Neural cell (in vitro differentiated cells): ENCODE data around the gene SPTB. TPM values are rescaled to one million over a fixed set of nuclear protein-coding genes. Genes with fewer than 3 reads are reported as not detected.

Experiments
- H2AFZ ChIP-seq: fragments of 200-600, 300-800 bp; sonication (generic), shearing (Covaris generic); 2 replicates; pipeline ENCODE4 v1.6.0; 2014; ENCODE audit warnings: low read depth, mild to moderate bottlenecking, antibody characterized with exemption, low read length, moderate library complexity
- H3F3A ChIP-seq: fragments of 200-600 bp; shearing (Covaris generic); 2 replicates; pipeline ENCODE4 v1.6.1; 2016; ENCODE audit warnings: mild to moderate bottlenecking, moderate library complexity, mixed read lengths, antibody characterized with exemption, low read length; ENCODE audit not compliant: insufficient read depth, poor library complexity, severe bottlenecking
- H3K27ac ChIP-seq: fragments of 200-600, 300-800 bp; sonication (generic), shearing (Covaris generic); 2 replicates; pipeline ENCODE4 v1.5.1; 2014; ENCODE audit warnings: mild to moderate bottlenecking, low read length, moderate library complexity
- H3K27me3 ChIP-seq: fragments of 300-800, 200-600 bp; sonication (generic), shearing (Covaris generic); 2 replicates; pipeline ENCODE4 v1.6.0; 2014; ENCODE audit warnings: mild to moderate bottlenecking, low read depth, low read length, moderate library complexity; ENCODE audit not compliant: insufficient read depth
- H3K36me3 ChIP-seq: fragments of 300-800, 200-600 bp; sonication (generic), shearing (Covaris generic); 2 replicates; pipeline ENCODE4 v1.5.1; 2014; ENCODE audit warnings: mild to moderate bottlenecking, antibody characterized with exemption, low read length, moderate library complexity; ENCODE audit not compliant: insufficient read depth
- H3K4me2 ChIP-seq: fragments of 300-800, 200-600 bp; sonication (generic), shearing (Covaris generic); 2 replicates; pipeline ENCODE4 v1.6.0; 2014; ENCODE audit warnings: mild to moderate bottlenecking, low read length
- H3K4me3 ChIP-seq: fragments of 300-800, 200-600 bp; sonication (generic), shearing (Covaris generic); 2 replicates; pipeline ENCODE4 v1.5.1; 2014; ENCODE audit warnings: mild to moderate bottlenecking, low read length, moderate library complexity
- H3K79me2 ChIP-seq: fragments of 200-600 bp; shearing (Covaris generic); replicated peaks from 2 replicates; pipeline ENCODE4 v1.6.0; 2014; ENCODE audit warnings: mild to moderate bottlenecking, low read length, moderate library complexity; ENCODE audit not compliant: insufficient read depth
- H3K9ac ChIP-seq: fragments of 300-800, 200-600 bp; sonication (generic), shearing (Covaris generic); 2 replicates; pipeline ENCODE4 v1.6.1; 2016; ENCODE audit warnings: mild to moderate bottlenecking, low read length, mixed read lengths
- H3K9me2 ChIP-seq: fragments of 200-600 bp; shearing (Covaris generic); 2 replicates; pipeline ENCODE4 v1.6.1; 2016; ENCODE audit warnings: mild to moderate bottlenecking, low read length, mixed read lengths; ENCODE audit not compliant: insufficient read depth
- H3K9me3 ChIP-seq: fragments of 200-600, 300-800 bp; sonication (generic), shearing (Covaris generic); 2 replicates; pipeline ENCODE4 v1.6.1; 2016; ENCODE audit warnings: mild to moderate bottlenecking, mixed run types, low read length, moderate library complexity, mixed read lengths
- H4K20me1 ChIP-seq: fragments of 200-600 bp; shearing (Covaris generic); 2 replicates; pipeline ENCODE4 v1.6.1; 2016; ENCODE audit warnings: mild to moderate bottlenecking, mixed run types; ENCODE audit not compliant: insufficient read depth
- EP300 ChIP-seq: fragments of 450-650 bp; conservative IDR thresholded peaks from 2 replicates; pipeline ENCODE4 v1.6.1; 2014; ENCODE audit warnings: antibody characterized with exemption, mild to moderate bottlenecking, moderate library complexity; ENCODE audit not compliant: poor library complexity, severe bottlenecking
- EZH2 ChIP-seq: fragments of 200-600, 300-800 bp; shearing (Covaris generic), sonication (generic); IDR thresholded peaks from 2 replicates; pipeline ENCODE4 v1.6.1; 2014; ENCODE audit warnings: antibody characterized with exemption, low read length, borderline replicate concordance, mild to moderate bottlenecking; ENCODE audit not compliant: insufficient read depth, poor library complexity, severe bottlenecking
- MXI1 ChIP-seq: fragments of 450-650 bp; conservative IDR thresholded peaks from 2 replicates; pipeline ENCODE4 v1.6.1; 2014; ENCODE audit warnings: antibody characterized with exemption, mild to moderate bottlenecking; ENCODE audit not compliant: poor library complexity, severe bottlenecking
- POLR2AphosphoS5 ChIP-seq: IDR thresholded peaks from 2 replicates; pipeline ENCODE4 v1.6.1; 2012
- RAD21 ChIP-seq: fragments of 450-650 bp; conservative IDR thresholded peaks from 2 replicates; pipeline ENCODE4 v1.6.1; 2014; ENCODE audit warnings: antibody characterized with exemption, mild to moderate bottlenecking, moderate library complexity
- SMC3 ChIP-seq: fragments of 450-650 bp; conservative IDR thresholded peaks from 2 replicates; pipeline ENCODE4 v1.6.1; 2014; ENCODE audit warnings: antibody characterized with exemption, mild to moderate bottlenecking, moderate library complexity; ENCODE audit not compliant: poor library complexity
- TAF1 ChIP-seq: IDR thresholded peaks from 2 replicates; pipeline ENCODE4 v1.6.1; 2012; ENCODE audit warnings: low read depth
- polyA plus RNA-seq: library from polyadenylated mRNA; depleted of rRNA; stranded (reverse); fragments of >200 nt; gene quantifications from 2 replicates; pipeline ENCODE4 v1.2.3, GENCODE V29; 2014
- TF ChIP-seq, protein P1 (sequence below): IDR thresholded peaks from 2 replicates; pipeline ENCODE4 v1.6.1; 2012; ENCODE audit warnings: borderline replicate concordance
- TF ChIP-seq, protein P2 (sequence below): fragments of 450-650 bp; IDR thresholded peaks from 2 replicates; pipeline ENCODE4 v1.5.1; 2014; ENCODE audit warnings: antibody characterized with exemption, mild to moderate bottlenecking, moderate library complexity; ENCODE audit not compliant: poor library complexity, severe bottlenecking

The SPTB gene
- polyA plus RNA-seq, 1 donor from 2014 or later, result 1.9 TPM

DNA sequence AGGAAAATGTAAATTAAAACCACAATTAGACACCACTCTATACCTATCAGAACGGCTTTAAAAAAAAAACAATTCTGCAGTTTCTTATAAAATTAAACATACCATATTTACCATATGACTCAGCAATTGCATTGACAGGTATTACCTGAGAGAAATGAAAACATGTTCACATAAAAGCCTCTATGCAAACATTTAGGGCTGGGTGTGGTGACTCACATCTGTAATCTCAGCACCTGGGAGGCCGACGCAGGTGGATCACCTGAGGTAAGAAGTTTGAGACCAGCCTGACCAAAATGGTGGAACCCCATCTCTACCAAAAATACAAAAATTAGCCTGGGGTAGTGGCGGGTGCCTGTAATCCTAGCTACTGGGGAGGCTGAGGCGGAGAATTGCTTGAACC is 41.1 kb downstream of the SPTB start:
- Histone ChIP-seq H4K20me1 (no peaks in the 10 kb centered on the region), H3K9me2 (no peaks in the 10 kb centered on the region)
- no peak for TF ChIP-seq EZH2
- TF ChIP-seq EP300, result no peak
- no peak for TF ChIP-seq MXI1
- TF ChIP-seq, protein P1, sequence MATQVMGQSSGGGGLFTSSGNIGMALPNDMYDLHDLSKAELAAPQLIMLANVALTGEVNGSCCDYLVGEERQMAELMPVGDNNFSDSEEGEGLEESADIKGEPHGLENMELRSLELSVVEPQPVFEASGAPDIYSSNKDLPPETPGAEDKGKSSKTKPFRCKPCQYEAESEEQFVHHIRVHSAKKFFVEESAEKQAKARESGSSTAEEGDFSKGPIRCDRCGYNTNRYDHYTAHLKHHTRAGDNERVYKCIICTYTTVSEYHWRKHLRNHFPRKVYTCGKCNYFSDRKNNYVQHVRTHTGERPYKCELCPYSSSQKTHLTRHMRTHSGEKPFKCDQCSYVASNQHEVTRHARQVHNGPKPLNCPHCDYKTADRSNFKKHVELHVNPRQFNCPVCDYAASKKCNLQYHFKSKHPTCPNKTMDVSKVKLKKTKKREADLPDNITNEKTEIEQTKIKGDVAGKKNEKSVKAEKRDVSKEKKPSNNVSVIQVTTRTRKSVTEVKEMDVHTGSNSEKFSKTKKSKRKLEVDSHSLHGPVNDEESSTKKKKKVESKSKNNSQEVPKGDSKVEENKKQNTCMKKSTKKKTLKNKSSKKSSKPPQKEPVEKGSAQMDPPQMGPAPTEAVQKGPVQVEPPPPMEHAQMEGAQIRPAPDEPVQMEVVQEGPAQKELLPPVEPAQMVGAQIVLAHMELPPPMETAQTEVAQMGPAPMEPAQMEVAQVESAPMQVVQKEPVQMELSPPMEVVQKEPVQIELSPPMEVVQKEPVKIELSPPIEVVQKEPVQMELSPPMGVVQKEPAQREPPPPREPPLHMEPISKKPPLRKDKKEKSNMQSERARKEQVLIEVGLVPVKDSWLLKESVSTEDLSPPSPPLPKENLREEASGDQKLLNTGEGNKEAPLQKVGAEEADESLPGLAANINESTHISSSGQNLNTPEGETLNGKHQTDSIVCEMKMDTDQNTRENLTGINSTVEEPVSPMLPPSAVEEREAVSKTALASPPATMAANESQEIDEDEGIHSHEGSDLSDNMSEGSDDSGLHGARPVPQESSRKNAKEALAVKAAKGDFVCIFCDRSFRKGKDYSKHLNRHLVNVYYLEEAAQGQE, result no peak
- TF ChIP-seq SMC3, result no peak
- TF ChIP-seq POLR2AphosphoS5, result no peak
- TF ChIP-seq, protein P2, sequence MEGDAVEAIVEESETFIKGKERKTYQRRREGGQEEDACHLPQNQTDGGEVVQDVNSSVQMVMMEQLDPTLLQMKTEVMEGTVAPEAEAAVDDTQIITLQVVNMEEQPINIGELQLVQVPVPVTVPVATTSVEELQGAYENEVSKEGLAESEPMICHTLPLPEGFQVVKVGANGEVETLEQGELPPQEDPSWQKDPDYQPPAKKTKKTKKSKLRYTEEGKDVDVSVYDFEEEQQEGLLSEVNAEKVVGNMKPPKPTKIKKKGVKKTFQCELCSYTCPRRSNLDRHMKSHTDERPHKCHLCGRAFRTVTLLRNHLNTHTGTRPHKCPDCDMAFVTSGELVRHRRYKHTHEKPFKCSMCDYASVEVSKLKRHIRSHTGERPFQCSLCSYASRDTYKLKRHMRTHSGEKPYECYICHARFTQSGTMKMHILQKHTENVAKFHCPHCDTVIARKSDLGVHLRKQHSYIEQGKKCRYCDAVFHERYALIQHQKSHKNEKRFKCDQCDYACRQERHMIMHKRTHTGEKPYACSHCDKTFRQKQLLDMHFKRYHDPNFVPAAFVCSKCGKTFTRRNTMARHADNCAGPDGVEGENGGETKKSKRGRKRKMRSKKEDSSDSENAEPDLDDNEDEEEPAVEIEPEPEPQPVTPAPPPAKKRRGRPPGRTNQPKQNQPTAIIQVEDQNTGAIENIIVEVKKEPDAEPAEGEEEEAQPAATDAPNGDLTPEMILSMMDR, result no peak
- TF ChIP-seq RAD21, result no peak
- no peak for TF ChIP-seq TAF1

DNA sequence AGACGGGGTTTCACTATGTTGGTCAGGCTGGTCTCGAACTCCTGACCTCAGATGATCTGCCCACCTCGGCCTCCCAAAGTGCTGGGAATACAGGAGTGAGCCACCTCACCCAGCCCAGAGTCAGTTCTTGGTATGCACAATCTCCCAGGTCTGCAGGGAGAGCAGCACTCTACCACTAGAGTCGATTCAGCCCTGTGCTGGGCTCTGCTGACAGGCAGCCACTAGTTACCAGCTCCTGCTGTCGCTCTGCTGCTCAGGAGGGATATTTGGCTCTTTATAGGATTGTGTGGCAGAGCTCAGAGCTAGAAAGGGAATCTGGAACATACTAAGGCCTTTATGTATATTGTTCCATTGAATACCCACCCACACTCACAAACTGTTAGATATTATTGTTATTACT is 44.3 kb downstream of the SPTB start:
- H3K36me3 ChIP-seq, result no peaks in the 10 kb centered on the region
- no peak overlapping the region for H3K27ac ChIP-seq
- TF ChIP-seq, protein P1, result no peak
- TF ChIP-seq EP300 (no peak), RAD21 (no peak), SMC3 (no peak), TAF1 (no peak), MXI1 (no peak), POLR2AphosphoS5 (no peak), EZH2 (no peak)
- TF ChIP-seq, protein P2, result no peak
- H4K20me1 ChIP-seq, result no peaks in the 10 kb centered on the region
- no peak overlapping the region for H2AFZ ChIP-seq
- no peak overlapping the region for H3K4me3 ChIP-seq
- no peak overlapping the region for H3K4me2 ChIP-seq
- H3F3A ChIP-seq, result no peaks in the 10 kb centered on the region
- H3K9ac ChIP-seq, result no peak overlapping the region
- H3K9me3 ChIP-seq, result no peaks in the 10 kb centered on the region
- no peaks in the 10 kb centered on the region for H3K79me2 ChIP-seq
- H3K27me3 ChIP-seq, result no peaks in the 10 kb centered on the region
- H3K9me2 ChIP-seq, result no peaks in the 10 kb centered on the region

More for the DNA sequence above, 41.1 kb downstream of the SPTB start:
- Histone ChIP-seq H3K27ac (no peak overlapping the region), H3K4me2 (no peak overlapping the region), H3K9me3 (no peaks in the 10 kb centered on the region), H3K4me3 (no peak overlapping the region), H3K36me3 (no peaks in the 10 kb centered on the region), H2AFZ (no peak overlapping the region), H3K9ac (no peak overlapping the region), H3K79me2 (no peaks in the 10 kb centered on the region), H3F3A (no peaks in the 10 kb centered on the region), H3K27me3 (no peaks in the 10 kb centered on the region)
